ENCODE measurements around the gene TBC1D5.
"Not testable (repeated sequence)": the region's sequence is repeated elsewhere in the genome, so short reads cannot be mapped to it uniquely, and the experiment has no call there.

The TBC1D5 gene

GRCh38 chr3:17643691-17644090 lies 98.7 kb downstream of the TBC1D5 start:
- H3K4me3 ChIP-seq (replicated peaks; ENCODE audit: low read depth, low read length): no peak overlapping the region
- peak; percentile 69 for DNase-seq (ENCODE audit: low read depth)
- TF ChIP-seq CTCF (IDR thresholded peaks at IDR 0.05; ENCODE audit: low read length, missing control alignments): no peak

GRCh38 chr3:17642474-17642873 lies 100.0 kb downstream of the TBC1D5 start:
- DNase-seq (ENCODE audit: low read depth): no peak
- no peak for TF ChIP-seq CTCF (IDR thresholded peaks at IDR 0.05; ENCODE audit: low read length, missing control alignments)
- no peak overlapping the region for H3K4me3 ChIP-seq (replicated peaks; ENCODE audit: low read depth, low read length)

- H3K4me3 ChIP-seq (replicated peaks; ENCODE audit: low read depth, low read length): no peak overlapping the region
- TF ChIP-seq CTCF (IDR thresholded peaks at IDR 0.05; ENCODE audit: low read length, missing control alignments): no peak
- DNase-seq (ENCODE audit: low read depth): peak; percentile 39
Observed at GRCh38 chr3:17640466-17640865, 102.0 kb downstream of the TBC1D5 start.

GRCh38 chr3:17639765-17640164 lies 102.7 kb downstream of the TBC1D5 start:
- DNase-seq (ENCODE audit: low read depth): peak; percentile 96
- no peak for TF ChIP-seq CTCF (IDR thresholded peaks at IDR 0.05; ENCODE audit: low read length, missing control alignments)
- H3K4me3 ChIP-seq (replicated peaks; ENCODE audit: low read depth, low read length): no peak overlapping the region

GRCh38 chr3:17639257-17639656 lies 103.2 kb downstream of the TBC1D5 start:
- TF ChIP-seq CTCF (IDR thresholded peaks at IDR 0.05; ENCODE audit: low read length, missing control alignments): no peak
- no peak overlapping the region for H3K4me3 ChIP-seq (replicated peaks; ENCODE audit: low read depth, low read length)
- peak; percentile 78 for DNase-seq (ENCODE audit: low read depth)

GRCh38 chr3:17638356-17638755 lies 104.1 kb downstream of the TBC1D5 start:
- DNase-seq (ENCODE audit: low read depth): peak; percentile 51
- H3K4me3 ChIP-seq (replicated peaks; ENCODE audit: low read depth, low read length): no peak overlapping the region
- TF ChIP-seq CTCF (IDR thresholded peaks at IDR 0.05; ENCODE audit: low read length, missing control alignments): no peak

- not testable (repeated sequence) for H3K4me3 ChIP-seq (replicated peaks; ENCODE audit: low read depth, low read length)
- DNase-seq (ENCODE audit: low read depth): peak; percentile 71
Observed at GRCh38 chr3:17635675-17636074, 106.8 kb downstream of the TBC1D5 start.

- no peak for DNase-seq (ENCODE audit: low read depth)
- TF ChIP-seq CTCF (IDR thresholded peaks at IDR 0.05; ENCODE audit: low read length, missing control alignments): no peak
- H3K4me3 ChIP-seq (replicated peaks; ENCODE audit: low read depth, low read length): no peak overlapping the region
Observed at GRCh38 chr3:17634964-17635363, 107.5 kb downstream of the TBC1D5 start.

All from fibroblast of pulmonary artery (primary cell).